ENCODE data around the gene ZNF674. TPM values are rescaled to one million over a fixed set of nuclear protein-coding genes. Genes with fewer than 3 reads are reported as not detected.
"Not testable (repeated sequence)": the region's sequence is repeated elsewhere in the genome, so short reads cannot be mapped to it uniquely, and the experiment has no call there.

ZNF674 gene
- polyA plus RNA-seq, 2 donors, result 0.62 to 0.86 TPM

DNA sequence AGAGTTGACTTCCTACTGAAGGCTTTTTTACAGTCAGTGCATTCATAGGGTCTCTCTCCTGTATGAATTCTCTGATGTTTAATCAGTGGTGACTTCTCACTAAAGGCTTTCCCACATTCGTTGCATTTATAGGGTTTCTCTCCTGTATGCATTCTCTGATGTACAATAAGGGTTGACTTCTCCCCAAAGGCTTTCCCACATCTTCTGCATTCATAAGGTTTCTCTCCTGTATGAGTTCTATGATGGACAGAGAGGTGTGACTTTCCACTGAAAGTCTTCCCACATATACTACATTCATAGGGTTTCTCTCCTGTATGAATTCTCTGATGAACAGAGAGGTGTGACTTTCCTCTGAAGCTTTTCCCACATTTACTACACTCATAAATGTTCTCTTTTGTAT lies 45.2 kb downstream of the ZNF674 start:
- Histone ChIP-seq H3K36me3 (ENCODE audit: control insufficient read depth in 2 of 2, insufficient read depth in 2 of 2, low read length in 1 of 2) (no peaks in the 10 kb centered on the region), H3K27ac (ENCODE audit: low read depth in 2 of 2, low read length in 1 of 2) (no peak overlapping the region), H3K9me3 (ENCODE audit: control insufficient read depth in 2 of 2, insufficient read depth in 1 of 2, low read depth in 1 of 2, low read length in 1 of 2) (peaks cover 0 to 3% of the 10 kb centered on the region in 2 donors), H3K4me3 (ENCODE audit: low read depth in 1 of 2, low read length in 2 of 2) (no peak overlapping the region), H3K27me3 (ENCODE audit: control insufficient read depth in 1 of 2, insufficient read depth in 2 of 2, low read length in 2 of 2) (no peaks in the 10 kb centered on the region), H3K4me1 (ENCODE audit: control insufficient read depth in 2 of 2, insufficient read depth in 2 of 2, low read length in 1 of 2) (no peaks in the 10 kb centered on the region)
- WGBS, 2 donors, result 81 to 100% methylated on average over 1 of the region's 1 CpG

DNA sequence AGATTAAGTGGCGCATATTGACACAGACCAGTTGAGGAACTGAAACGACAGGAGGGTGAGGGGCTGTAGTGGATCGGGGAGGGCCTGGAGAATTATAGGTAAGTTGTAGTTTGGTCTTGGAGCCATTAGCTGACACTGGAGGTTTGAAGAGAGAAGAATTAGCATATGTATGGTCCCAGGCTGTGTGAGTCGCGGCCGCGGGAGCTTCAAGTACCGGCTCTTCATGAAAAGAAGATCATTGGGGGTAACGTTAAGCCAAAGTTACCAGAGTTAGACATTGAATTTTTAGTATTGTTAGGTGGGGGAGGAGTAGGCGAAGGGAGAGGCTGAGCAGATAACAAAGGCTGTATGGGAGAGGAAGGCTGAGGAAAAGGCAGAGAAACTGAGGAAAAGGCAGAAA lies 56.5 kb downstream of the ZNF674 start:
- Histone ChIP-seq H3K4me1 (ENCODE audit: control insufficient read depth in 2 of 2, insufficient read depth in 2 of 2, low read length in 1 of 2) (no peaks in the 10 kb centered on the region), H3K36me3 (ENCODE audit: control insufficient read depth in 2 of 2, insufficient read depth in 2 of 2, low read length in 1 of 2) (no peaks in the 10 kb centered on the region), H3K27me3 (ENCODE audit: control insufficient read depth in 1 of 2, insufficient read depth in 2 of 2, low read length in 2 of 2) (no peaks in the 10 kb centered on the region), H3K4me3 (ENCODE audit: low read depth in 1 of 2, low read length in 2 of 2) (no peak overlapping the region), H3K9me3 (ENCODE audit: control insufficient read depth in 2 of 2, insufficient read depth in 1 of 2, low read depth in 1 of 2, low read length in 1 of 2) (no peaks in the 10 kb centered on the region), H3K27ac (ENCODE audit: low read depth in 2 of 2, low read length in 1 of 2) (no peak overlapping the region)
- WGBS, 2 donors, result 78 to 90% methylated on average over 10 of the region's 10 CpGs

GRCh38 chrX:46485897-46486296 lies 59.3 kb downstream of the ZNF674 start:
- H3K27ac ChIP-seq (ENCODE audit: low read depth in 2 of 2, low read length in 1 of 2), result no peak overlapping the region
- no peaks in the 10 kb centered on the region for H3K36me3 ChIP-seq (ENCODE audit: control insufficient read depth in 2 of 2, insufficient read depth in 2 of 2, low read length in 1 of 2)
- H3K9me3 ChIP-seq (ENCODE audit: control insufficient read depth in 2 of 2, insufficient read depth in 1 of 2, low read depth in 1 of 2, low read length in 1 of 2), result no peaks in the 10 kb centered on the region
- H3K4me3 ChIP-seq (ENCODE audit: low read depth in 1 of 2, low read length in 2 of 2), result no peak overlapping the region
- H3K27me3 ChIP-seq (ENCODE audit: control insufficient read depth in 1 of 2, insufficient read depth in 2 of 2, low read length in 2 of 2), result no peaks in the 10 kb centered on the region
- WGBS, 2 donors, result 82 to 84% methylated on average over 8 of the region's 8 CpGs
- no peaks in the 10 kb centered on the region for H3K4me1 ChIP-seq (ENCODE audit: control insufficient read depth in 2 of 2, insufficient read depth in 2 of 2, low read length in 1 of 2)

DNA sequence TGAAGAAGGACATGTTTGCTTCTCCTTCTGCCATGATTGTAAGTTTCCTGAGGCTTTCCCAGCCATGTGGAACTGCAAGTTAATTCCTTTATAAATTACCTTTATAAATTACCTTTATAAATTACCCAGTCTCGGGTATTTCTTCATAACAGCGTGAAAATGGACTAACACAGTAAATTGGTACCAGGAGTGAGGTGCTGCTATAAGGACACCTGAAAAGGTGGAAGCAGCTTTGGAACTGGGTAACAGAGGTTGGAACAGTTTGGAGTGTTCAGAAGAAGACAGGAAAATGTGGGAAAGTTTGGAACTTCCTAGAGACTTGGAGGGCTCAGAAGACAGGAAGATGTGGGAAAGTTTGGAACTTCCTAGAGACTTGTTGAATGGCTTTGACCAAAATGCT lies 66.6 kb downstream of the ZNF674 start:
- not testable (repeated sequence) for H3K27ac ChIP-seq (ENCODE audit: low read depth in 2 of 2, low read length in 1 of 2); H3K4me1 ChIP-seq (ENCODE audit: control insufficient read depth in 2 of 2, insufficient read depth in 2 of 2, low read length in 1 of 2); H3K27me3 ChIP-seq (ENCODE audit: control insufficient read depth in 1 of 2, insufficient read depth in 2 of 2, low read length in 2 of 2); H3K36me3 ChIP-seq (ENCODE audit: control insufficient read depth in 2 of 2, insufficient read depth in 2 of 2, low read length in 1 of 2); H3K4me3 ChIP-seq (ENCODE audit: low read depth in 1 of 2, low read length in 2 of 2); H3K9me3 ChIP-seq (ENCODE audit: control insufficient read depth in 2 of 2, insufficient read depth in 1 of 2, low read depth in 1 of 2, low read length in 1 of 2)
- WGBS, 2 donors, result 84 to 100% methylated on average over 2 of the region's 2 CpGs

DNA sequence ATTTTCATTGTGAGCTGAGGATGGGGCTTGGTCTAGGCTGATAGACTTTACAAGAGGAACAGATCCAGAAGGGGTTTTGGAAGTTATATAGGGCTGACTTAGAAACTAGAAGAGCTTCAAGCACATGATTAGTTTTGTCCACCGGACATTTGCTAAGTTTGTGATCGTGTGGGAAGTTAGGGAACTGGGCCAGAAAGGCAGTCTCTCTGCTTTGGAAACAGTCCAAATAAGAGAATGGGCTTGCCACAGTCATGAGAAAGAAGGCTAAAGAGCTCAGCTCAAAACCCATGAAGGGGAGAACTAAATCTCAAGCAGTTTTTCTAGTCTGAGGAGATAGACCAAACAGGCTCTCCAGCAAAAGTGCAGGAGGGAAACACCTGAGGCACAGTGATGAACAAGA lies 67.8 kb downstream of the ZNF674 start:
- H3K9me3 ChIP-seq (ENCODE audit: control insufficient read depth in 2 of 2, insufficient read depth in 1 of 2, low read depth in 1 of 2, low read length in 1 of 2), result no peaks in the 10 kb centered on the region
- H3K4me1 ChIP-seq (ENCODE audit: control insufficient read depth in 2 of 2, insufficient read depth in 2 of 2, low read length in 1 of 2), result no peaks in the 10 kb centered on the region
- H3K27ac ChIP-seq (ENCODE audit: low read depth in 2 of 2, low read length in 1 of 2), result no peak overlapping the region
- H3K27me3 ChIP-seq (ENCODE audit: control insufficient read depth in 1 of 2, insufficient read depth in 2 of 2, low read length in 2 of 2), result no peaks in the 10 kb centered on the region
- no peaks in the 10 kb centered on the region for H3K36me3 ChIP-seq (ENCODE audit: control insufficient read depth in 2 of 2, insufficient read depth in 2 of 2, low read length in 1 of 2)
- H3K4me3 ChIP-seq (ENCODE audit: low read depth in 1 of 2, low read length in 2 of 2), result no peak overlapping the region
- WGBS, 2 donors, result 14 to 33% methylated on average over 2 of the region's 2 CpGs

- Histone ChIP-seq H3K36me3 (ENCODE audit: control insufficient read depth in 2 of 2, insufficient read depth in 2 of 2, low read length in 1 of 2) (no peaks in the 10 kb centered on the region), H3K4me1 (ENCODE audit: control insufficient read depth in 2 of 2, insufficient read depth in 2 of 2, low read length in 1 of 2) (no peaks in the 10 kb centered on the region), H3K27me3 (ENCODE audit: control insufficient read depth in 1 of 2, insufficient read depth in 2 of 2, low read length in 2 of 2) (no peaks in the 10 kb centered on the region), H3K4me3 (ENCODE audit: low read depth in 1 of 2, low read length in 2 of 2) (no peak overlapping the region), H3K27ac (ENCODE audit: low read depth in 2 of 2, low read length in 1 of 2) (no peak overlapping the region), H3K9me3 (ENCODE audit: control insufficient read depth in 2 of 2, insufficient read depth in 1 of 2, low read depth in 1 of 2, low read length in 1 of 2) (no peaks in the 10 kb centered on the region)
- 53 to 77% methylated on average over 1 of the region's 1 CpG for WGBS, 2 donors
These were observed 80.0 kb downstream of the ZNF674 start for GRCh38 chrX:46465203-46465602.

DNA sequence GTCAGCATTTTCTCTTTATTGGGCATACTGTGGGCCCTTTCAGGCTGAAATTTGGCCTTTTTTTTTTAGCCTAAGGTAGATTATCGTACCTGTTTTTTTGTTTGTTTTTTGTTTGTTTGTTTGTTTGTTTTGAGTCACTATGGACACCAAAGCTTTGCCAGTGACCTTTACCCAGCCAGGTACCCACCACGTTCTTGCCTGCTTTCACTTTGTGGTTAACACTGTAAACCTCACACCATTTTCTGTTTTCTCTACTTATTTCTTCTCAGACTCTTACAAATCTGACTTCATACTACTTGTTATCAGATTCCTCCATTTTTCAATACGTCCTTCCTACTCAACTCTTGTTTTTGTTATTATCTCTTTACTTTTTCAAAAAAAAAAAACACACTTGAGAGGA lies 81.5 kb downstream of the ZNF674 start:
- H3K4me1 ChIP-seq (ENCODE audit: control insufficient read depth in 2 of 2, insufficient read depth in 2 of 2, low read length in 1 of 2), result no peaks in the 10 kb centered on the region
- no peaks in the 10 kb centered on the region for H3K9me3 ChIP-seq (ENCODE audit: control insufficient read depth in 2 of 2, insufficient read depth in 1 of 2, low read depth in 1 of 2, low read length in 1 of 2)
- no peak overlapping the region for H3K27ac ChIP-seq (ENCODE audit: low read depth in 2 of 2, low read length in 1 of 2)
- no peaks in the 10 kb centered on the region for H3K36me3 ChIP-seq (ENCODE audit: control insufficient read depth in 2 of 2, insufficient read depth in 2 of 2, low read length in 1 of 2)
- WGBS, 2 donors, result 50 to 53% methylated on average over 3 of the region's 3 CpGs
- no peaks in the 10 kb centered on the region for H3K27me3 ChIP-seq (ENCODE audit: control insufficient read depth in 1 of 2, insufficient read depth in 2 of 2, low read length in 2 of 2)
- H3K4me3 ChIP-seq (ENCODE audit: low read depth in 1 of 2, low read length in 2 of 2), result no peak overlapping the region

DNA sequence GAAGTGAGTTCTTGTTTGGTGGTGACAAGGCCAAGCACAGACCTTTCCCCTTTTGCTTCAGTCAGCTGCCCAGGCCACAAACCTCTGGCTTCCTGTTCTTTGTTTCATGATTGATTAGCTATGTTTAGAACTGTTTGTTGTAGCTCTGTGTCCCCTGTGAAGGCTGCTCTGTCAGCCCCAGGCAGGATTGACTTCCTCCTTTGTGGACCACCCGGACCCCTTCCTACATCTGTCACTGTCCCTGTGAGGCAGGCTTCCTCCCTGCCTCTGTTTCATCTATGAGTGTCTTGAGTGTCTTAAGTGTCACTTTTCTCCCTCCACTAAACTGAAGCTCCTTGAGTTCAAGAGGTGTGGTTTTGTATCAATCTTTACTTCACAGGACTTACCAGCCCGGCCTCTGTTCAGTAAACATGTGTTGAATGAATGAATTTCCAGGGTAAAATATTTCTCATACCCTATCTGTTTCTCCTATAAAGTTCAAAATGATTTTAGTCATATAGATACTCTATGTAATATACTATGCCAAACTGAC lies 83.5 kb downstream of the ZNF674 start:
- 50 to 52% methylated on average over 2 of the region's 2 CpGs for WGBS, 2 donors
- Histone ChIP-seq H3K27me3 (ENCODE audit: control insufficient read depth in 1 of 2, insufficient read depth in 2 of 2, low read length in 2 of 2) (no peaks in the 10 kb centered on the region), H3K9me3 (ENCODE audit: control insufficient read depth in 2 of 2, insufficient read depth in 1 of 2, low read depth in 1 of 2, low read length in 1 of 2) (no peaks in the 10 kb centered on the region), H3K36me3 (ENCODE audit: control insufficient read depth in 2 of 2, insufficient read depth in 2 of 2, low read length in 1 of 2) (no peaks in the 10 kb centered on the region), H3K4me3 (ENCODE audit: low read depth in 1 of 2, low read length in 2 of 2) (no peak overlapping the region), H3K4me1 (ENCODE audit: control insufficient read depth in 2 of 2, insufficient read depth in 2 of 2, low read length in 1 of 2) (no peaks in the 10 kb centered on the region), H3K27ac (ENCODE audit: low read depth in 2 of 2, low read length in 1 of 2) (no peak overlapping the region)

DNA sequence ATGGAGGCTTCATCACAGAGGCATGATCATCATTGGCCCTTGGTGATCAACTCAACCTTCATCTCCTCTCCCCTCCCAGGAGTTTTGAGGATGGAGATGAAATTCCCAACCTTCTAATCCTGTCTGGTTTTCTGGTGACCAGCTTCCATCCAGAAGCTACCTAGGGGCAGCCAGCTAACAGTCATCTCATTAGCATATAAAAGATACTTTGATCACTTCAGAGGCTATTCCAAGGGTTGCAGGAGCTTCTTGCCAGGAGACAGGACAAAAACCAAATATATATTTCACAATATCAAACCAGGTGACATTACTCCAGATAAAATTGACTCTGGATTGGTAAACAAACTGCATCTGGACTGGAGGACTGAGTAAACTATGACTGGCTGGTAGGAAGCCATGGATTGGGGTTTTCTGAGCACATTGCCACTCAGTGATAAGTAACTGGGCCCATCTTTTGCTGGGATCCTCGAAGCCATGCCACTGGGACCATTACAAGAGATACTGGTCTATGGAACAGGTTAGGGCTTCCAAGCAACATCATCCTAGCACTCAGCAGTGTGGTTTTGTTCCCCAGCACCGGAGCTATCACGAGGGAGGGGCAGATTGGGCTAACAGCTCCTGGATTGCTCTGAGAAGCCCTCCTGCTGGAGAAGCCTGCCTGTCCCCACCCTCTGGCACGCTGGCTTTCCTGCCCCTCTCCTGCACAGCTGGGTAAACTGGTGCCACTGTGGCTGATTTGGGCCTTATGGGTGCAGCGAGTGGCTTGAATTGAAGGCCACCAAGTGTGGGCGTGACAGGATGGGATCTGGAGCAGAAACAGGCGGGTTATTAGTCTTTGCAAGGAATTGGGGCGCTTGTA lies 84.2 kb downstream of the ZNF674 start:
- H3K4me1 ChIP-seq (ENCODE audit: control insufficient read depth in 2 of 2, insufficient read depth in 2 of 2, low read length in 1 of 2); H3K27ac ChIP-seq (ENCODE audit: low read depth in 2 of 2, low read length in 1 of 2); H3K4me3 ChIP-seq (ENCODE audit: low read depth in 1 of 2, low read length in 2 of 2); H3K36me3 ChIP-seq (ENCODE audit: control insufficient read depth in 2 of 2, insufficient read depth in 2 of 2, low read length in 1 of 2); H3K27me3 ChIP-seq (ENCODE audit: control insufficient read depth in 1 of 2, insufficient read depth in 2 of 2, low read length in 2 of 2); H3K9me3 ChIP-seq (ENCODE audit: control insufficient read depth in 2 of 2, insufficient read depth in 1 of 2, low read depth in 1 of 2, low read length in 1 of 2): not testable (repeated sequence)
- WGBS, 2 donors, result 71 to 76% methylated on average over 8 of the region's 8 CpGs

DNA sequence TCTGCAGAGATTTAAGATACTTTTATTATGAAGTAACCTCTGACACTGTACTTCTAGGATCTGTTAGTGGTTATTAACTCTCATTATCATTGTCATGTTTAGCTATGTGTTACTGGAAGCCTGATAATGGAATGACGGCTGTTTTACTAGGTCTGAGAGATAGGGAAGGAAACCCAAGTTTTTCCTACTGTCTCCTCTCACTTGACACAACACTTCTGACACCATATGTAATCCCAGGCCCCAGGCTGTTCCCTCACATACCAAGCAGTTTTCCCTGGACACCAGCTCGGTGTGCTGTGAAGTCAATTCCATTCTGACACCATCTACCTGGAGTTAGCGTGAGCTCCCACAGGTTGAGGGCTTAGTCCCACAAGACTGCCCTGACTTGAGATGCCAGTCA lies 85.6 kb downstream of the ZNF674 start:
- Histone ChIP-seq H3K9me3 (ENCODE audit: control insufficient read depth in 2 of 2, insufficient read depth in 1 of 2, low read depth in 1 of 2, low read length in 1 of 2) (no peaks in the 10 kb centered on the region), H3K4me1 (ENCODE audit: control insufficient read depth in 2 of 2, insufficient read depth in 2 of 2, low read length in 1 of 2) (no peaks in the 10 kb centered on the region), H3K27ac (ENCODE audit: low read depth in 2 of 2, low read length in 1 of 2) (no peak overlapping the region), H3K27me3 (ENCODE audit: control insufficient read depth in 1 of 2, insufficient read depth in 2 of 2, low read length in 2 of 2) (peaks cover 0 to 4% of the 10 kb centered on the region in 2 donors), H3K4me3 (ENCODE audit: low read depth in 1 of 2, low read length in 2 of 2) (no peak overlapping the region), H3K36me3 (ENCODE audit: control insufficient read depth in 2 of 2, insufficient read depth in 2 of 2, low read length in 1 of 2) (no peaks in the 10 kb centered on the region)
- 78 to 95% methylated on average over 3 of the region's 3 CpGs for WGBS, 2 donors

Measured in esophagus (tissue), 2 donors.